C4-2B (cell line): ENCODE measurements around the gene SYT7.
A peak's percentile ranks its signal among the peaks of the same experiment; 100 is the strongest.

Experiments used
- H3K27ac ChIP-seq: fragments of 450-650 bp; 2 replicates; pipeline ENCODE4 v1.5.1; 2017
- ZFX ChIP-seq: fragments of 450-650 bp; IDR thresholded peaks from 2 replicates; pipeline ENCODE4 v1.6.1; 2017
- TF ChIP-seq, protein P1 (sequence below): fragments of 450-650 bp; conservative IDR thresholded peaks from 2 replicates; pipeline ENCODE4 v1.5.1; 2017; ENCODE audit warnings: mild to moderate bottlenecking

SYT7 gene

DNA sequence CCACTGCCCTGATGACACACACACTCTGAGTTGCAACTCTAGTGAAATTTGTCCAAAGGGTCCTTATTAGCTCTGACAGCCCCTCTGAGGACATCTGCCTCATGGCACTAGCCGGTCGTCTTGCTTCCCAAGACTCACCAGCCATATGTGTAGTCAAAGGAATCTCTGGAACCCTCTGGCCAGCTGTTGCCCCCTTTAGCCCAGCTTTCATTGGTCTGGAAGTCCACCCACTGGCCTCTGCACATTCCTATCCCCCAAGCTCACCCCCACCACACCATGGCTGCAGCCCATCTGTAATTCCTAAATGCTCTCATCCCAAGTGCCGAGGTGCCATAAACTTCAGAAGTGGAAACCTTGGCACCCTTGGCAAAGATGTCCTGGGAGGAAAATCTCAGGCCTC lies 24.3 kb downstream of the SYT7 start:
- H3K27ac ChIP-seq = no peak overlapping the region
- no peak for TF ChIP-seq ZFX
- TF ChIP-seq, protein P1, sequence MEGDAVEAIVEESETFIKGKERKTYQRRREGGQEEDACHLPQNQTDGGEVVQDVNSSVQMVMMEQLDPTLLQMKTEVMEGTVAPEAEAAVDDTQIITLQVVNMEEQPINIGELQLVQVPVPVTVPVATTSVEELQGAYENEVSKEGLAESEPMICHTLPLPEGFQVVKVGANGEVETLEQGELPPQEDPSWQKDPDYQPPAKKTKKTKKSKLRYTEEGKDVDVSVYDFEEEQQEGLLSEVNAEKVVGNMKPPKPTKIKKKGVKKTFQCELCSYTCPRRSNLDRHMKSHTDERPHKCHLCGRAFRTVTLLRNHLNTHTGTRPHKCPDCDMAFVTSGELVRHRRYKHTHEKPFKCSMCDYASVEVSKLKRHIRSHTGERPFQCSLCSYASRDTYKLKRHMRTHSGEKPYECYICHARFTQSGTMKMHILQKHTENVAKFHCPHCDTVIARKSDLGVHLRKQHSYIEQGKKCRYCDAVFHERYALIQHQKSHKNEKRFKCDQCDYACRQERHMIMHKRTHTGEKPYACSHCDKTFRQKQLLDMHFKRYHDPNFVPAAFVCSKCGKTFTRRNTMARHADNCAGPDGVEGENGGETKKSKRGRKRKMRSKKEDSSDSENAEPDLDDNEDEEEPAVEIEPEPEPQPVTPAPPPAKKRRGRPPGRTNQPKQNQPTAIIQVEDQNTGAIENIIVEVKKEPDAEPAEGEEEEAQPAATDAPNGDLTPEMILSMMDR = no peak

DNA sequence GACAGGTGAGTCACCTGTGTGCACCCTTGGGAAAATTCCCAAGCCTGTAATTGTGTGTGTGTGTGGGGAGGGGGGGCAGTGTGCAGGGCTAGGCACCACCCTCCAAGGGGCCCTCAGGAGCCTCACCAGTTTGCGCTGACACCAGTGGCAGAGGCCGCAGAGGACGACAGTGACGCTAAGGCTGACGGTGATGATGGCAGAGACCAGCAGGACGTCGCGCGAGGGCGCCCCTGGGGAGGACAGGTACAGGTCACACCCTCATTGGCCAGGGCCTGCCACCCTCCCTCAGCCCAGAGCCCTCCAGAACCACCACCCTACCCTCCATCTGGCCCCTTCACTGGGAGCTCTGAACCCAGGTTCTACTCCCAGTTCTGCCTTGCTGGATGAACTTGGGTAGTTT lies 24.9 kb downstream of the SYT7 start:
- no peak overlapping the region for H3K27ac ChIP-seq
- no peak for TF ChIP-seq ZFX
- TF ChIP-seq, protein P1 = no peak

DNA sequence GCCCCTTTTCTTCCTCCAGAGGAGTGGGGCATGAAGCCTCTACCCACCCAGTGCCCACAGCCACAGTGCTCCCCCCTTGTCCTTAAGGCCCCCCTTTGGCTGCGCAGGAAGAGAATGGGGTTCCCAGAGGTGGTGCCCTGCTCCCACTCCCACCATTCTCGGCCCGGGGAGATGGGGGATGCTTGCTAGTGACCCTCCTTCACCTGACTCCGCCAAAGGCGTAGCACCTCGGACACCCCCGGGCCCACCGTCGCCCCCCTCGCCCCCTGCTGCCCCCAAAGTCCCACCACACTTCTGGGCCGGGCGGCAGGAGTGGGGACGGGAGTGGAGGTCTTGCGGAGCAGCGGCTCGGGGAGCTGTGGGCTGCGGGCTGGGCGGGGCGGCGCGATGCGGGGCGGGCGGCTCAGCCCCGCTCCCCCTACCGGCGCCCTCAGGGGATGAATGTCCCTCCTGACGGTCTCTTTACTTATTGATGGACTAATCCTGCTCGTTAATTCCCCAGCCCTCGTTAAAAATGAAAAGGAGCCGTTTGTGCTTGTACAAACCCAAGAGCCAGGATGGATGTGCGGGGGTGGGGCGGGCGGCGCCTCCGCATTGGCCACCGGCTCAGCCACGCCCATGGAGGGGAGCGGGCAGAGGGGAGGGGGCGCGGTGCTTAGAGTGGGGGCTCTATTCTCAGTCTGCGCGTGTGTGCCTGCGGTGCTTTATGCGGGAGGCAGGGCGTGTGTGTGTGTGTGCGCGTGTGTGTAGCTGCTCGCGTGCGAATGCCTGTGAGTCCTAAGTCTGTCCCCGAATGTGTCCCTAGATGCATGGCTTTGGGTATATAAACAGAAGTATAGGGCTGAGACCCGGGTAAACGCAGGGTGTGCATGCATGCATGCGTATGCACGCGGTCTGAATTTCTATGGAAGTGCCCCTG lies 25.6 kb downstream of the SYT7 start:
- no peak for TF ChIP-seq ZFX
- TF ChIP-seq, protein P1 = no peak; the same call in 1 of the 2 replicates
- H3K27ac ChIP-seq = no peak overlapping the region

DNA sequence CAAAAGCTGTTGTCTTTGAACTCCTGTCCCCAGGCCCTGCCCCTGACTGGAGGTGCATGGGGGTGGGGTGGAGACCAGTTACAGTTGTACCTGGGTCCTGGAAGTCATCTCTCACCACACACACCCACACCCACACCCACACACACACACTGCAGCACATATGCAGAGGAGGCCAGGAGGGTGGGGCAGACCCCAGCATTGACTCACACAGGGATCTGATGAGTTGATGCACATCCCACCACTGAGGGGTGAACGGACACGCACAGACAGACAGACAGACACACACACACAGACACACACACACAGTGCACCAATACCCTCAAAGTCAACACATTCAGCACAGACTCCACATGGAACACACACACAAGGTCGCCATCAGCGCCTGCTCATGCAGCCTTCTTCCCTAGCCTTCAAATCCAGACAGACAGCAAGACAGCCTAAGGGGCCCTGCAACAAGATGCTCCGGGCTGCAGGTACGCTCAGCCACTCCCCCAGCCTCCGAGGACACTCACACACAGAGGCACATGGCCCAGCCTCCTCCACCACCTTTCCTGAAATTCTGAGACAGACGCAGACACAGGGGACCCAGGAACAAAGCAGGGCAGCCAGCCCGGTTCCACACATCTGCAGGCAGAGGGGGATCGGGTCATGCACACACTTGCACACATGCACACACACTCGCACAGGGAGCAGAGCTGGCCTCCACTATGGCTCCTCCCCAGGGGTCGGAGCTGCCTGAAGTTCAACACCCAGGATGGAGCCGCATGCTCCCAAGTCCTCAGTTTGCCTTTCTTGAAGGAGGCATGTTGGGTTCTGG lies 26.5 kb downstream of the SYT7 start:
- no peak for TF ChIP-seq ZFX
- TF ChIP-seq, protein P1 = no peak
- H3K27ac ChIP-seq = peak overlapping the region; percentile 50

DNA sequence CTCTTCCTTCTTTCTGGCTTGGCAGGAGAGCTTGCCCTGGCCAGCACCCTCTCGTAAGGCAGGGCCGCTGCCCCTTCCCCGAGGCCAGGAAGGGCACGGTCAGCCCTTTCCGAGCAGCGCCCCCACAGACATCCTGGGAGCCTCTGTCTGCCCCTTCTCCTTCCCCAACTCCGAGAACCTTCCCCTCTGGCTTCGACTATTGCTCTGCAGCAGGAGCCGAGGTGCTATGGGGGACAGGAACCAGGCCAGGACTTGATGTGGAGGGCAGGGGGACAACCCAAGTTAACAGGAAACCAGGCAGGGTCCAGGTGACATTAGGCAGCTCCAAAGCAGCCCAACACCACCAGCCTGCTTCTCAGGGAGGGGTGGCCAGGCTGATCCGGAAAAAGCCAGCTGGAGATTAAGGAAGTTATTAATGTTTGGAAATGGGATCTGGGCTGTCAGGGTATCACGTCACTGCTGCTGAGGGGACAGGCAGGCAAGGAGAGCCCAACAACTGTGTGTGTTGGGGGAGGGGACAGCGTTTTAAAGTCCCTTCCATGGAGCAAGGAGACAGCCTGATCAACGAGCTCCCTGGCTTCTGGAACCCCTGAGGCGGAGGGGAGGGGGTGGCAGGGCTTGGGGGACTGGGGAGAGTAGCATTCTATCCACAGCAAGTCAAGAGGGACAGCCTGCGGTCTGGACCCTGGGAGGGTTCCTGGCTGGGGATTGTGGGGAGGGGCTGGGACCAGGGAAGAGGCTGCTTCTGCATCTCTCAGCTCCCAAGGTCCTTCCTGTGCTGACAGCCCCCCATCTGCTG lies 27.3 kb downstream of the SYT7 start:
- peak overlapping the region; percentile 50 for H3K27ac ChIP-seq
- TF ChIP-seq ZFX = no peak
- TF ChIP-seq, protein P1 = no peak

DNA sequence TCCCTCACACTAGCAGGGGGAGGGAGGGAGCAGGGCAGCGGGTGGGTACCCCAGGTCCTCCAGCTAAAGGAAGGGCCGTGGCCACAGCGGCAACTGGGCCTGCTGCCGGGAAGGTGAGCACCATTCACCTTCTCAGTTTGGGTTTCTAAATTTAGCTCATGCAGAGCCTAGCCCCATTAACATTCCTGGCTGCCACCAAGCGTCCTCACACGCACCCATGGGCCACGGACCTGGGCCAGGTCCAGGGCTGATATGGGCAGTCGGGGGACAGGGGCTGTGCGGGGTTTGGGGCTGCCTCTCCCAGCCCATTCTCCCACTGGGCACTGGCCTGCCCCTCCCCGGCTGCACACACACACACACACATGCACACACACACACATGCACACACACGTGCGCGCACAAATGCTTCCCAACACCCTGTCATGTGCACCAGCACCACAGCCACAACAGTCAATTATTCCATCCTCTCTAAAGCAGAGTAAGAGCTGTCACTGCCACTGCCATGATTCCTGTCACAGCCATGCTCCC lies 28.7 kb downstream of the SYT7 start:
- TF ChIP-seq, protein P1 = no peak
- no peak for TF ChIP-seq ZFX
- no peak overlapping the region for H3K27ac ChIP-seq
